ENCODE data around the gene FBXO4. TPM values are rescaled to one million over a fixed set of nuclear protein-coding genes. Genes with fewer than 3 reads are reported as not detected.
"Not testable (repeated sequence)": the region's sequence is repeated elsewhere in the genome, so short reads cannot be mapped to it uniquely, and the experiment has no call there.

FBXO4 gene
- total RNA-seq, 1 donor from 2014 or later = 10.4 TPM

DNA sequence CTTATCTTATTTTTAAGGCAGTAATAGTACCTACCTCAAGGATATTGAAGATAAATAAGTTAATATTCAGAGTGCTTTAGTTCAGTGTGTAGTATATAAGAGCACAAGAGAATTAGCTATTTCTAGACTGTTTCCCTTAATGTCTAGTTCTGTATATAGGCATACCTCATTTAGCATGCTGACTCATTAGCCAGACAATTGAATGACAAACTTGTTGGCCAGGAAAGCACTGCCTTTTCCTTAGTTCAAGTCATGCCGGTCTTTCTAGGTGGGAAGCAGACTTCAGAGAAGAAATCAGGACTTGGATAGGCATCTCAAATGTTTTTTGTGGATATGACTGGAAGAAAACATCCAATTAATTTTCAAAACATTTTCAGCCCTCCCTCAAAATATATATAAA lies 3.2 kb upstream of the FBXO4 start:
- peak; percentile 75 for DNase-seq (ENCODE audit: low read depth, low spot score)

DNA sequence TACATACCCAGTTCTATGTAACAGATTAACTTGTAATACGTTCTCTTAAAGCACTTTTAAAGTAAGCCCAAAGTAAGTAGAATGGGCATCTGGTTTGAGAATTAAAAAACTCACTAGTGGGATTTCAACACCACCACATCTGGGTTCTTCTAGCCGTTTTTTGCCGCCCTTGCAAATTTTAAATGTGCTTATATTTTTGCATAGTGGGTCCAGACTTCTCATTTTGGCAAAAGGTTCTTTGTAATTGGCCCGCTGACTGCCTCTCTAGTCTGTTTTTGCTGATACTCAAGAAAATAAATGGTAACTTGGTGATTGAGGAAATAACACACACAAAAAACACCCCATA lies 582 bp upstream of the FBXO4 start:
- no peak for DNase-seq (ENCODE audit: low read depth, low spot score)

DNA sequence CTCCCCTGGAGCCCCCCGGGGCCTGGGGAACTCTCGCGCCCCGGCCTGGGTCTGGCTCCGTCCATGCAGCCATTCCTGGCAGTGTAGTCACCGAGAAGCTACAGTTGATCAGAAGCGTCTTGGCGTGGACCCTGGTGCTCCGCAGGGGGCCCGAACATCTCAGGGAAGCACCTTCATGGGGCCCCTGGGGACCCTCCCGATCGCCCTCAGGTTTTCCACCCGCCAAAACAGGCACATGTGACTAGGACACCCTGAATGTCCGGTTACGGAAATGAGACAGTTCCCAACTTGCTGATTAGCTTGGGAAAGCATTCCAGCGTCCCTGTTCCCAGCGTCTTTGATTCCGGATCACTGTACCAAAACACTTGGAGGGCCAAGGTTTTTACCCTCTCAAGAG lies 472 bp downstream of the FBXO4 start:
- no peak for DNase-seq (ENCODE audit: low read depth, low spot score)

DNA sequence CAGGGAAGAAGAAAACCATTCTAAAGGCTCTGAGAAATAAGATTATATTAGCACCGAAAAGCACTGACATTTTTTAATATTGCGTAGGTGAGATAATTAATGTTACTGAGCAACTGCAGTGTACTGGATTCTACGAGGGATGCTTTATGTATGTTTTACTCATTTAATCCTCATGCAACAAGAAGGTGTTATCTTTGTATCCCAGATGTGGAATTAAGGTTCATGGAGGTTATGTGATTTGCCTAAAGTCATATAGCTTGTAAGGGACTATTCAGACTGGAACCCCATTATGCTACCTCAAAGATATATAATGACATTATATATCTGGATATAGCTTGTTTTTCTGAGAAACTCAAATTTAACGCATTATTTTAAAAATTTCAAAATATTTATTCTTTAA lies 2.5 kb downstream of the FBXO4 start:
- no peak for DNase-seq (ENCODE audit: low read depth, low spot score)

DNA sequence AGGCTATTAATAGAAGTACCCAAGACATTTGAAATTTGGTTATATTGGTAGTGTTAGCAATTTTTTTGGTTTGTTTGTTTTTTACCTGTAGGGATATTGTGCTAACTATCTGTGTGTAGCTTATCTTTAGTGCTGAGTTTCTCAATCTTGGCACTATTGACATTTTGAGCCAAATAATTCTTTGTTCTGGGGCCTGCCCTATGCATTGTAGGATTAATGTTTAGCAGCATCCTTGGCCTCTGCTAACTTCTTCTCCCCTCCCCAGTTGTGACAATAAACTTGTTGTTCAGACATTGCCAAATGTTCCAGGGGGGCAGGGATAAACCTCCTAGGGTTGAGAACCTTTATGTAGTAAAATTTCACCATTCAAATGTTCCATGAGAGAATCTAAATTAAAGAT lies 4.0 kb downstream of the FBXO4 start:
- no peak for DNase-seq (ENCODE audit: low read depth, low spot score)

DNA sequence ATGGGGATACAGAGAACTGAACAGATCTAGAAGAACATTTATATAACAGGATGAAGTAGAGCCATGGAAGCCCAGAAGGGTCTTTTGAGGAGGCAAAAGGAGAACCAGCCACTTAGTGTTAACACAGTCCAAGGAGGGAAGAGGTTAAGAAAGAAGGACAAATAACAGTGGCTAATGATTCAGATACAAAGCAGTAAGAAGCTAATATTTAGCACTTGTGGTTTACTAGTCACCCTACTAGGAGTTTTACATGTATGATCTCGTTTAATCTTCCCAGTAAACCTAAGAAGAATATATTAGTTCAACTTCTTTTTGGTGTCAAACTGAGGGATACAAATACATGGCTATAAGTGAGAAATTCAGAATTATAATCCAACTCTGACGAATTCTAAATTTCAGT lies 7.7 kb downstream of the FBXO4 start:
- no peak for DNase-seq (ENCODE audit: low read depth, low spot score)

DNA sequence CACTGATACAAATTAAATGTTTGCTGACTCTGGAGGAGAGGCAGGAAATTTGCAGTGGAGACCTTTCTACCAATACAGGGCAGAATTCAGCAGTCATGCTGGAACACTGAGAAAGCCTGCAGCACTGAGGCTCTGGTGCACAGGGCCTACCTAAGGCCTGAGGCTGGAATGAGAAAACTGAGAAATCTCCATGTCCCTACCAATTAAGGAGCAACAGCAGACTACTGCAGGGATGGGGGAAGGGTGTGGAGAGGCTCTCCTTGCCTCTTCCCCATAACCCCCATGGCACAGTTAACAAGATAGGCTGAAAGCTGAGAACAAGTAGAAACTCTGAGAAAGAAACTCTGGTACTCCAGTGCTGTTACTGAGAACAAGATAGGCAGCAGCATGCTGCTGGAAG lies 10.5 kb downstream of the FBXO4 start:
- no peak for DNase-seq (ENCODE audit: low read depth, low spot score)

DNA sequence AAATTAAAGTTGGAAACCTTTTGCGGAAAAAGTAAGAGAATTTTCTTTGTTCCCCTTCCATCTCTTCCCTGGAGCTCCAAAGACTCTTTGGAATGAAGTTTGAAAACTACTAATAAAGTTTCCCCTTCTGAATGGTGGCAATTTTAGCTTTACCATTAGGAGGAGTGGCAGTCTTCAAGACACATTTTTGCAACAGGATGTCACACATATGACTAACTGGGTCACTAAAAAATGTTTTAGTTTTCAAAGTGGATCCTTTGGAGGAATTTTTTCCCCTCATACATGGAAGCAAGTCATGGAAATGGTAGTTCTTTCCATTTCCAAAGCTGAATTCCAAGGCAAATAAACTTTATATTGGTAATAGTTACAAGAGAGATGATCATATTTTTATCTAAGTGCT lies 15.6 kb downstream of the FBXO4 start:
- DNase-seq (ENCODE audit: low read depth, low spot score) = no peak

DNA sequence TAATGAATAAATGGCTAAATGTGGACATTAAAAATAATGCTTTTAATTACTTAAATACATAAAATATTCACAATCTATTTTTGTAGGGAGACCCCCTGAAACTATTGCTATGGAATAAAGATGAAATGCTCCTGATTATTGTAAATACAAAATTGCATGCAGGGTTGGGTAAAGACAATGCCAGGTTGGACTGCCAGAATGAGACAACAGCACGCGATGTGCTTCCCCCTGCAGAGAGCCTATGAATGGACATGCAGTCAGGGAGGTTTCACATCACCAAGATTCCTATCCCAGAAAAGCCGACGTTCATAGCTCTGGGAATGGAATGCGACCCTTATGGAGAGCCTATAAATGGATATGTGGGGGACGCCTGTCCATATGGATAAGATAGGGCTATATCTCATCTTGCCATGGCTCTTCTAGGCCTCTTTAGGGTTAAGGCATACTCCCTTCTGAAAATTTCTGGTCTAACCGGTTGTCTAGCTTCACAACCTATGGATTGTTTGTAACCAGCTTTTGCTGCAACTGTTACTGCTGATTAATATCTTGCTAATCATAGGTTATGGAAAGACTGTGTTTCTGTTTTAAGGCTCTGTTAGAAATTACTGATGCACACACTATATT lies 20.4 kb downstream of the FBXO4 start:
- DNase-seq (ENCODE audit: low read depth, low spot score) = not testable (repeated sequence)

DNA sequence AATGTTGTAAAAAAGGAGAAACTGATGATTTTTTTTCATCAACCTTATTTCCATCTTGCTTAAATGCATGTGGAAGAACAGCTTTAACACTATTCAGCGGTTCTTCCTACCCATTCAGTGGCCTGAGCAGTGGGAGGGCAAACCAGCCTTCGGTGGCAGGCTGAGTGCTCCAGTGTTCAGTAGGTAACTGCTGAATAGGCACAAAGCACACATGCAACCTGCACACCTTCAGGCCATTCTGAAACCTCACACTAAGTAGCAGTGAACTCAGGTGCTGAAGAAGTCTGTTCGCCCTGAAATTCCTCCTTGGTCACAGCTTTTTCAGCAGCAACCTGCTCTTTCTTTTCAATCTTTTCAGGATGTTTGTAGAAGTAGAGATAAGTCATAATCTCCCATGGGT lies 26.1 kb downstream of the FBXO4 start:
- no peak for DNase-seq (ENCODE audit: low read depth, low spot score)

DNA sequence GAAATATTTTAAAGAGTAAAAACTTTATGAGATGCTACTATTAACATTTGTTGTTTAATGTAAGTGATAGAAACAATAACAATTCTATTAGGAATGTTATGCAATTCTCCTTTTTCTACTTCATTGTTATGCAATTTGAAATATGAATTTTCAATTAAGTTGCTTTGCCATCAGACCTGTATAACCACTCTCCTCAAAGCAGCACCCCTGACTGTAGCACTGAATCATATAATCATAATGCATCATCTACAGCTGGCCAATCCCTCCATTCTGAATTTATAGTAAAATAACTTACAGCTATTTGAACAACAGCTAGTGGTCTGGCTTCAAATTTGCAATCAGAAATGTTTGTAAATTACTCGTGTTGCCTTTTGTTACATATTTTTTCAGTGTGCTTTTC lies 29.2 kb downstream of the FBXO4 start:
- no peak for DNase-seq (ENCODE audit: low read depth, low spot score)

DNA sequence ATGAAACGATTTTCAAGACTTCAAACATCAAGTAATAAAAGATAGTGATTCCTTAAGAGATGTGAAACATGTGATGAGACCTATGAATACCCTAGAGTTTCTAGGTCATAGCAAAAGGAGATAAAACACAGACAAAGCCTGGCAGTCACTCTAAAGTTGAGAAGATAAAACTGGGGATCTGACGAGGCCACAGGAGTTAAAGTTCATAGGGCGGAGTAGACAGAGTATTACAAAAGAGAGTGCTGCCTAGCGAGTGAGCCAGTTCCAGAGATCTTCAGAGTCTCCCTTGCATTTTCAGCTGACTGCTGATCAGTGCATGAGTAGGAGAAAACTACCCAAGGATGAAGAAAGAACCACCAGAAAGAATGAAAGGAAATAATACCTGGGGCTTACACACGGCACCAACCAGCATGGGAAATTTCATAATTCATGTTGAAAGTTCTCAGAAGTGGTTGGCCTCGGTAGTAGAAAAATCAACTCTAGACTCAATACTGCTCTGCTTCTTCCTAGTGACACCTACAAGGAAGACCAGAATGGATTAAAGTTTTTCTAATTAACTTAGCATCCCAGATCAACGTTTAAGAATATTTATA lies 30.4 kb downstream of the FBXO4 start:
- DNase-seq (ENCODE audit: low read depth, low spot score) = no peak

DNA sequence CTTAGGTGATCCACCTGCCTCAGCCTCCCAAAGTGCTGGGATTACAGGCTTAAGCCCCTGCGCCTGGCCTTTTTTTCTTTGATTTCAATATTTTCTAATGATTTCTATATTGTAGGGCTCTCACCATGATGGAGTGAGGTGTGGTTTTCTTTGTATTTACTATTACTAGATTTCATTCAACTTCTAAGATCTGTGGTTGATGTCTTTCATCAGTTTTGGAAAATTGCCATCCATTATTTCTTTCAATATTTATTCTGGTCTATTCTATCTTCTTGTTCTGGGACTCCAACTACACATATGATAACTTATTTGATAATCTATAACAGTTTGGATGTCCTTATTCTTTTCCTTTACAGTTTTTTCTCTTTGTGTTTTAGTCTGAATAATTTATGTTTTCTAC lies 31.9 kb downstream of the FBXO4 start:
- no peak for DNase-seq (ENCODE audit: low read depth, low spot score)

DNA sequence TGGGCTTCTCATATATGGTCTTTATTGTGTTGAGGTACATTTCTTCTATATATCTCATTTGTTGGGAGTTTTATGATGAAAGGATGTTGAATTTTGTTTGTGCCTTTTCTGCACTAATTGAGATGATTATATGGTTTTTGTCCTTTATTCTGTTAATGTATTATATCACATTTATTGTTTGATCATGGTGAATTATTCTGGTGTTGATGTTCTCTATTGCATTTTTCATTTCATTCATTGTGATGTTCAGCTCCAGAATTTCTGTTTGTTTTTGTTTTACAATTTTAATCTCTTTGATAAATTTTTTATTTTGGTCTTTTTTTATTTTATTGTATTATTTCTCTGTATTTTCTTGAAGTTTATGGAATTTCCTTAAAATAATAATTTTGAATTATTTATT lies 35.4 kb downstream of the FBXO4 start:
- no peak for DNase-seq (ENCODE audit: low read depth, low spot score)

DNA sequence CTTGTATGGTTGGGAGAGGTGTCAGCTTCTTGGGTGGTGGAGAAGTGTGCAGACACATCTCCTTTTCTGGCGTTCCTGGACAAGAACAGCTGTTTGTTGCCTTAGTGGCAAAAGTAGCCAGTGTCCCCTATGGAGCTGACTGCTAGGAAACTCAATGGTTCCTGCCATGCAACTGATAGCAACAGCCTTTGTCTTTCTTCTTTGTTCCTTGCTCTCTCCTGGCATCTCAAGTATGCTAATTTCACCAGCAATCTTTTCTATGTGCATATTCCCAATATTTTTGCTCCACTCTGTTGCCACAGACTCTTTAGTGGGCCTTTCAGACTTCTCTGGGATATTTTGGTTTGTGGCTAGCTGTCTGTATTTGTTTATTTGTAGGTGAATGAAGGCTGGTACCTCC lies 36.7 kb downstream of the FBXO4 start:
- DNase-seq (ENCODE audit: low read depth, low spot score) = no peak

DNA sequence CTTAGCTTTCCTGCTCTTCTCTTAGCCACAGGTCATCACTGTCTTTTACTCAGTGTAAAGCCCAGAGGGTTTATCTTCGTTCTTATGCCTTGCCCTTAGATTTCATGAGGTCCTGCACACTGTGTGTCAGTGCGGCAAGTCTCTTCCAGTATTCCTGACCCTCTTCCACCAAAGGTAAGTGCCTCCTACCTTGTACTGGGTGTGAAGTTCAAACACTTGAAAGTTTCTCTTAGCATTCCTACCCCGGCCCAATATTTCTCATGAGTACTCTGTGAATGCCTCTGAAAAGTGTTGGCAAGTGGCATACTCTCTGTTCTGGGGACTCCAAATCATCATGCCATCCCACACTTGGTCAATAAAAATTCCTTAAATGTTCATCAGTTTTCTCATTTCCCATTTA lies 37.4 kb downstream of the FBXO4 start:
- no peak for DNase-seq (ENCODE audit: low read depth, low spot score)

DNA sequence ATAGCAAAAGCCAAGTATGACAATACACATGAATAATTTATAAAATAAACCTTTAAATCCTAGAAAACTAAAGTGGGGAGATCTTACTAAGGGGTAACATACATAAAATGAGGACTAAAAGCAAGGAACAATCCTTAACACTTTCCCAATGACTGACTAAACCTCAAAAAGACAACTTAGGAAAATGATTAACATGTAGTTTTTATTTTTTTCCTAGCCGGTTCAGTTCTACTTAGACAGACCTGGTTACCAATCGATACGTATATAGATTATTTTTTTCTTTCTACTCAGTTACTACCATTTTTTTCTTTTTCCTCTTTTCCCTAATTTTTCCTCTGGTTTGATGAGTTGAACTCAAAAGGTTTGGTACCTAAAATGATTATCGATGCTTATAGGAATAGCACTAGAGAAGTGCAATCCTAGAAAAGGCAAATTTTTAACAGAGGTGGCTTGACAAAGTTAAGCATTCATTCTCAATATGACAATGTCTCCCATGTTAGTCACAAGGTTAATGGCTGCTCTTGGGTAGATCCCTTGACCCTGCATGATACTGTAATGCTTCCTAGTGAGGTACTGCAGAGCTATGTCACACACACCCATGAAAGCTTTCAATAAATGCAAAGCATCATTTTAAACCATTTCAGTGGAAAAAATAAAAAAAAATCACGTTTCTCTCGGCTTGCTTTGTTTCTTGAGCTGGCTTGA lies 41.5 kb downstream of the FBXO4 start:
- DNase-seq (ENCODE audit: low read depth, low spot score) = no peak

DNA sequence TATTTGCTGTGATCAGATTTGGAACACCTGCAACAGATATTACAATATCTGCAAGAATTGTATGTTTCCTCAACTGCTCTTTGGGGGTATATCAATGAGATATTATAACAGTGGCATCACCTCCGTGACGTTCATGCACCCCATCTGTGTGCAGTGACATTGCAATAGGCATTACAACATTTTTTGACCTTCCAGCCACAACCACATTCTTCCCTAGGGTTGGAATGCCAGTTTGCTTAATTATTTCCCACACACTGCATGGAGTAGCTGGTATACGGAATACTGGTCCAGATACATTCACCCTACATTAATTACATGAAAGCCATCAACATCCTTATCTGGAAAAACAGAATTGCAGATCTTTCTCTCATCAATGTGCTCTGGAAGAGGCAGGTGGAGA lies 42.3 kb downstream of the FBXO4 start:
- no peak for DNase-seq (ENCODE audit: low read depth, low spot score)

DNA sequence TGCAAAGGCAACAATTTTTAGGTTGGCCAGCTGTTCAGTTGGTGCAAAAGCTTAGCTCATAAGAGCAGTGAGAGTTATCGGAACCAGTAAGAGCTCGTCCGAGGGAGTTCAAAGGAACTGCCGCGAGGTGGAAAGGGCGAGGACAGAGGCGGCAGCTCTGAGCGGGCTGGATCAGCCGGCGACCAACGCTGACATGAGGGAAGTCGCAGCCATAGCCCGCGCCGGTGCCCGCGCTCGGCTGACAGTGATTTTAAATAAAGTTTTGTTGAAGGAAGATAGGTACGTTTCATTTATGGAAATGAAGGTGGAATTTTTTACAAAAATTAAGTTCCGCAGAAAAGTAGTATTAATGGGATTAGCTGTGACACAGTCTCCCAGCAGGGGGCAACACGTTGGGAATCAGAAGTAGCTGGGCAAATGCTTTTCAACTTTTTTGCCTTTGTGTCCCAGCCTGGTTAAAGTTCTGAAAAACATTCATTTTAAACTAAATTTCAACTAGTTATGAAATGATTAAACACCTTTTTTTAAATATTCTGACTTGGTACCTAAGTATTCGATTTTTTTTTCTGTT lies 43.2 kb downstream of the FBXO4 start:
- DNase-seq (ENCODE audit: low read depth, low spot score) = no peak

DNA sequence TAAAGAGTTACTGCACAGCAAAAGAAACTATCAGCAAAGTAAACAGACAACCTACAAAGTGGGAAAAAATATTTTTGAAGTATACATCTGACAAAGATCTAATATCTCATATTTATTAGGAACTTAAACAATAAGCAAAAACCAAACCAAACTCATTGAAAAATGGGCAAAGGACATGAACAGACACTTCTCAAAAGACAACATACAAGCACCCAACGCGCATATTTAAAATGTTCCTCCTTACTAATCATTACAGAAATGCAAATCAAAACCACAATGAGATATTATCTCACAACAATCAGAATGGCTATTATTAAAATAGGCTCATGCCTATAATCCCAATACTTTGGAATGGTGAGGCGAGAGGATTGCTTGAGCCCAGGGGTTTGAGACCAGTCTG lies 48.0 kb downstream of the FBXO4 start:
- DNase-seq (ENCODE audit: low read depth, low spot score) = no peak

DNA sequence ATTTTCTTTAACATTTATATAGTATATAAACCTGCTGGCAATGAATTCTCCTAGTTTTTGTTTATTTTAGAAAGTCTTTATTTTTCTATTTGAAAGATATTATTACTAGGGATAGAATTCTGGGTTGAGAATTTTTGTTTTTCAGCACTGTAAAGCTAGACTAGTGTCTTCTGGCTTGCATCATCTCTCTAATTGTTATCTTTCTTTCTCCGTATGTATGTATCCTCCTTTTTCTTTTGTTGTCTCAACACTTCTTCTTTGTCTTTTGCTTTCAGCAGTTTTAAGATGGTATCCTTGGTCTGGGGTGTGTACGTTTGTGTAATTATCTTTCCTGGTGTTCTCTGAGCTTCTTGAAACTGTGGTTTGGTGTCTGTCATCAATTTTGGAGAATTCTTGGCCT lies 48.8 kb downstream of the FBXO4 start:
- DNase-seq (ENCODE audit: low read depth, low spot score) = no peak

DNA sequence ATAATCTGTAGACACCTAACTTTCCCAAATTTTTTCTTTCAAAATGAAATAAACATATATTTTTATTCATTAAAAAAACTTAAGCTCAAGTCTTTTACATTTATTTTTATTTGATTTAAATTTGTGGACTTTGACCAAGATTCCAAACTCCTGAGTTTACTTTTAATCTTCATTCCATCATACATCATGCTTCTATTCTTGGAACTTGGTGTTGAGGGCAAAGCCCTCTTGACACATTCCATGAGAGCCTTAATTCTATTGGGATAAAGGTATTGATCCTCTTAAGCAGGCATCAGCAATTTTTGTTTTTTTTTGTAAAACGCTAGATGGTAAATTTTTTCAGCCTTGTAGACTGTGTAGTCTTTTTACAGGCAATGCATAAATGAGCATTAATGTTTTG lies 53.6 kb downstream of the FBXO4 start:
- DNase-seq (ENCODE audit: low read depth, low spot score) = no peak

DNA sequence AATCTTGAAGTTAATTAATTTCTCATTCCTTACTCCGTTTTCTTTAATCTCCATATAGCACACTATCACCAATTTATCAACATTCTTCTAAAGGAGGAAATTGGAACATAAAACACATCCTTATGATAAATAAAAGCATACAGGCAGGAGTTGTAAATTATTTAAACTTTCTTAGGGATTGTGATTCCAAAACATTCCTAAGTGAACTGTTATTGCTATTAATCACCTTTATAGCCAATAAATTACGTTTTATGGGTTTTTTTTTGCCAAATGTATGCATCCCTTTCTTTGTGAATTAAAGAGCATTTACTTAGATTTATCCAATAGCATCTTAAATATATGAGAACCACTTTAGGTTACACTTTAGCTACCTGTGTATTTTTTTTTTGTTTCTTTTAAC lies 55.3 kb downstream of the FBXO4 start:
- DNase-seq (ENCODE audit: low read depth, low spot score) = no peak
